Transverse colon (tissue), 4 donors: Measurements from ENCODE around the gene AGPAT1. TPM values are rescaled to one million over a fixed set of nuclear protein-coding genes. Genes with fewer than 3 reads are reported as not detected.
A peak's percentile ranks its signal among the peaks of the same experiment; 100 is the strongest.

ENCODE experiments used
- DNase-seq: peaks from one replicate; pipeline ENCODE4 v3.0.0-alpha.2; 2019
- H3K27ac ChIP-seq, 4 donors: fragments of 200-600 bp; sonication (generic); 2 replicates each; pipeline ENCODE4 v1.5.1; 2016 to 2018; ENCODE audit warnings: inconsistent platforms in 4 of 4
- H3K27me3 ChIP-seq: fragments of 200-600 bp; sonication (generic); 2 replicates; pipeline ENCODE4 v1.5.1; 2017; ENCODE audit warnings: inconsistent platforms
- H3K36me3 ChIP-seq, 4 donors: fragments of 200-600 bp; sonication (generic); 2 replicates each; pipeline ENCODE4 v1.5.1; 2017 to 2019; ENCODE audit warnings: inconsistent platforms in 4 of 4
- H3K4me1 ChIP-seq, 4 donors: fragments of 200-600 bp; sonication (generic); 2 replicates each; pipeline ENCODE4 v1.5.1; 2017 to 2020; ENCODE audit warnings: inconsistent platforms in 4 of 4
- H3K4me3 ChIP-seq, 4 donors: fragments of 200-600 bp; sonication (generic); 1 replicate in 1 of 4; 2 replicates in 3 of 4; pipeline versions ENCODE4 v1.5.1 to v1.6.1; 2017 to 2019; ENCODE audit warnings: inconsistent platforms in 4 of 4
- H3K9me3 ChIP-seq, 2 donors: fragments of 200-600 bp; sonication (generic); 2 replicates each; pipeline ENCODE4 v1.5.1; 2017 to 2019; ENCODE audit warnings: inconsistent platforms in 2 of 2
- CTCF ChIP-seq, 5 experiments: fragments of 200-600 bp in 3 of 5; fragments of 450-650 bp in 2 of 5; sonication (generic) in 3 of 5; IDR thresholded peaks; 1 replicate in 2 of 5; 2 replicates in 3 of 5; pipeline ENCODE4 v1.5.1; 2016 to 2017; ENCODE audit warnings: antibody characterized with exemption in 5 of 5, inconsistent platforms in 3 of 5, mild to moderate bottlenecking in 2 of 5, moderate library complexity in 1 of 5
- EP300 ChIP-seq: sonication (generic); formaldehyde crosslinking; IDR thresholded peaks from one replicate; pipeline ENCODE4 v1.6.1; 2017; ENCODE audit warnings: antibody characterized with exemption, low read depth
- POLR2A ChIP-seq: fragments of 450-650 bp; IDR thresholded peaks from one replicate; pipeline ENCODE4 v1.6.1; 2016; ENCODE audit warnings: antibody characterized with exemption, mild to moderate bottlenecking, moderate library complexity
- POLR2AphosphoS5 ChIP-seq, 3 donors: sonication (generic); formaldehyde crosslinking; IDR thresholded peaks; one replicate each; pipeline ENCODE4 v1.6.1; 2016; ENCODE audit warnings: antibody characterized with exemption in 3 of 3
- WGBS, 2 donors: methylation state at CpG; one replicate each; pipeline ENCODE4 v1.1.5; 2018; ENCODE audit warnings: low coverage in 1 of 2; 5-methylcytosine and 5-hydroxymethylcytosine counted together
- in situ Hi-C, 4 donors: fragments of 200-750 bp; cut with MboI; loops; one replicate each; pipeline versions ENCODE4 v1.15.0 to v1.15.1; 2017; ENCODE audit warnings: low sequenced_read_pairs in 3 of 4, low pct_ligation_motif_present in 1 of 4, low pct_unique_long_range_greater_than_20kb in 1 of 4
- intact Hi-C: fragments of 100-400 bp; cut with DNase I; formaldehyde crosslinking; loops from one replicate; pipeline ENCODE4 v1.15.1; 2023; ENCODE audit warnings: low total_unique reads
- total RNA-seq, 4 donors: library from RNA; depleted of rRNA; stranded (reverse); fragments of >200 nt; gene quantifications; one replicate each; pipeline ENCODE4 v1.1.0, GENCODE V29; 2016

Gene AGPAT1
- total RNA-seq, 4 donors from 2014 or later = 17.9 to 67.2 (median 50.1) TPM

- TF ChIP-seq POLR2A = no peak
- no peak for TF ChIP-seq POLR2AphosphoS5 (IDR thresholded peaks at IDR 0.05)
- TF ChIP-seq EP300 = no peak
- no peak for TF ChIP-seq CTCF (IDR thresholded peaks at IDR 0.05)
- intact Hi-C loops = no loop called here
Observed at GRCh38 chr6:32167761-32168262, 8.1 kb downstream of the AGPAT1 start.

GRCh38 chr6:32167154-32167760 is 8.6 kb downstream of the AGPAT1 start:
- no peaks in the 10 kb centered on the region for H3K27me3 ChIP-seq
- TF ChIP-seq CTCF (IDR thresholded peaks at IDR 0.05) = no peak
- TF ChIP-seq EP300 = no peak
- TF ChIP-seq POLR2A = no peak
- TF ChIP-seq POLR2AphosphoS5 (IDR thresholded peaks at IDR 0.05) = no peak
- H3K27ac ChIP-seq = no peak overlapping the region
- no peak for DNase-seq
- WGBS, 2 donors = 89% methylated on average over 32 of the region's 32 CpGs; no CpG with 5 or more reads in 1 of the 2 donors
- H3K4me3 ChIP-seq = no peak overlapping the region
- no peaks in the 10 kb centered on the region for H3K4me1 ChIP-seq
- peaks cover 0 to 14% (median 0%) of the 10 kb centered on the region in 4 donors for H3K36me3 ChIP-seq
- in situ Hi-C loops (no loop called here), intact Hi-C loops (no loop called here)
- no peaks in the 10 kb centered on the region for H3K9me3 ChIP-seq

More at GRCh38 chr6:32167761-32168262, 8.1 kb downstream of the AGPAT1 start:
- Histone ChIP-seq H3K9me3 (no peaks in the 10 kb centered on the region), H3K27me3 (no peaks in the 10 kb centered on the region), H3K4me3 (no peak overlapping the region), H3K27ac (no peak overlapping the region), H3K36me3 (peaks cover 0 to 12% (median 0%) of the 10 kb centered on the region in 4 donors), H3K4me1 (peaks cover 0 to 2% (median under 1%) of the 10 kb centered on the region in 4 donors)
- in situ Hi-C loops = no loop called here
- 81 to 83% methylated on average over 1 to 6 of the region's 6 CpGs for WGBS, 2 donors
- no peak for DNase-seq

- DNase-seq = no peak
- in situ Hi-C loops = no loop called here
- peaks cover 0 to 16% (median 0%) of the 10 kb centered on the region in 4 donors for H3K36me3 ChIP-seq
- H3K27me3 ChIP-seq = no peaks in the 10 kb centered on the region
- no peak overlapping the region for H3K27ac ChIP-seq
- no peaks in the 10 kb centered on the region for H3K9me3 ChIP-seq
- H3K4me1 ChIP-seq = no peaks in the 10 kb centered on the region
- no peak for TF ChIP-seq POLR2A
- intact Hi-C loops = no loop called here
- WGBS, 2 donors = 83% methylated on average over 30 of the region's 30 CpGs; no CpG with 5 or more reads in 1 of the 2 donors
- no peak overlapping the region for H3K4me3 ChIP-seq
Observed at GRCh38 chr6:32166411-32167061, 9.3 kb downstream of the AGPAT1 start.

GRCh38 chr6:32164295-32164694 is 11.6 kb downstream of the AGPAT1 start, which contains the start of gene EGFL8:
TSS of gene EGFL8 (plus strand) at chr6:32164595. CDS start at chr6:32166166, 1,571 bp downstream.
- H3K27ac ChIP-seq = peak within 1 kb of the TSS in 3 of 4 donors; percentile 32 to 55 (median 32)
- H3K36me3 ChIP-seq = peaks cover 0 to 16% (median 0%) of the 10 kb centered on the region in 4 donors
- in situ Hi-C loops = no loop called here
- no peak for TF ChIP-seq CTCF (IDR thresholded peaks at IDR 0.05)
- no peak for TF ChIP-seq POLR2A
- no peak for TF ChIP-seq EP300
- no peak for TF ChIP-seq POLR2AphosphoS5 (IDR thresholded peaks at IDR 0.05)
- no peaks in the 10 kb centered on the region for H3K4me1 ChIP-seq
- no peak within 1 kb of the TSS for H3K4me3 ChIP-seq
- no peaks in the 10 kb centered on the region for H3K9me3 ChIP-seq
- intact Hi-C loops = no loop called here
- DNase-seq = no peak
- H3K27me3 ChIP-seq = no peaks in the 10 kb centered on the region
